ENCODE measurements around the gene TMEM220. TPM values are rescaled to one million over a fixed set of nuclear protein-coding genes. Genes with fewer than 3 reads are reported as not detected.

TMEM220 gene
- total and polyA plus RNA-seq, 3 donors from 2014 or later: 16.2 to 53.1 (median 22.2) TPM

DNA sequence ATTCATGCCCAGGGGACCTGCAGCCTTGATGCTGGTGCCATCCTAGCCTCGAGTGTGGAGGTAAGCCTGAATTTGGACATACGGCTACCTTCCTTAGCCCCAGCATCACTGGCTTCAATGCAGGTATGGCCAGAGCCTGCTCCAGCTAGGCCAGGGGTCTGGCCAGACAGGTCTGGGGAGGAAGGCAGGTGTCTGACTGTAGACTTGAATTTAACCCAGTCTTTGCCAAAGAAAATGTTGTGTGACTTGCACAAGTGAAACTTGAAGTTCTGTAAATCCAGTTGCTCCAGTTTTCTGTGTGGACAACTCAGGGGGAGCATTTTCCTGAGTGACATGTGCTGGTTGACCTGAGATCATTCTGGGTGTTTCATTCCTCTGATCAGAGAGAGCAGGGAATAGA is 41.3 kb upstream of the TMEM220 start:
- 88 to 92% methylated on average over 2 of the region's 2 CpGs for WGBS, 2 donors
- no peaks in the 10 kb centered on the region for H3K27me3 ChIP-seq
- no peaks in the 10 kb centered on the region for H3K36me3 ChIP-seq (ENCODE audit: low read depth, missing control alignments)
- no peak overlapping the region for H3K27ac ChIP-seq
- no peaks in the 10 kb centered on the region for H3K9me3 ChIP-seq
- peaks cover 9% of the 10 kb centered on the region for H3K4me1 ChIP-seq
- TF ChIP-seq, protein P1, sequence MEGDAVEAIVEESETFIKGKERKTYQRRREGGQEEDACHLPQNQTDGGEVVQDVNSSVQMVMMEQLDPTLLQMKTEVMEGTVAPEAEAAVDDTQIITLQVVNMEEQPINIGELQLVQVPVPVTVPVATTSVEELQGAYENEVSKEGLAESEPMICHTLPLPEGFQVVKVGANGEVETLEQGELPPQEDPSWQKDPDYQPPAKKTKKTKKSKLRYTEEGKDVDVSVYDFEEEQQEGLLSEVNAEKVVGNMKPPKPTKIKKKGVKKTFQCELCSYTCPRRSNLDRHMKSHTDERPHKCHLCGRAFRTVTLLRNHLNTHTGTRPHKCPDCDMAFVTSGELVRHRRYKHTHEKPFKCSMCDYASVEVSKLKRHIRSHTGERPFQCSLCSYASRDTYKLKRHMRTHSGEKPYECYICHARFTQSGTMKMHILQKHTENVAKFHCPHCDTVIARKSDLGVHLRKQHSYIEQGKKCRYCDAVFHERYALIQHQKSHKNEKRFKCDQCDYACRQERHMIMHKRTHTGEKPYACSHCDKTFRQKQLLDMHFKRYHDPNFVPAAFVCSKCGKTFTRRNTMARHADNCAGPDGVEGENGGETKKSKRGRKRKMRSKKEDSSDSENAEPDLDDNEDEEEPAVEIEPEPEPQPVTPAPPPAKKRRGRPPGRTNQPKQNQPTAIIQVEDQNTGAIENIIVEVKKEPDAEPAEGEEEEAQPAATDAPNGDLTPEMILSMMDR (IDR thresholded peaks at IDR 0.05): no peak
- no peak for TF ChIP-seq POLR2A (IDR thresholded peaks at IDR 0.05)
- DNase-seq: no peak
- intact Hi-C loops (cut with DNase I; ENCODE audit: low total_unique reads): no loop called here
- H3K4me3 ChIP-seq: no peak overlapping the region

DNA sequence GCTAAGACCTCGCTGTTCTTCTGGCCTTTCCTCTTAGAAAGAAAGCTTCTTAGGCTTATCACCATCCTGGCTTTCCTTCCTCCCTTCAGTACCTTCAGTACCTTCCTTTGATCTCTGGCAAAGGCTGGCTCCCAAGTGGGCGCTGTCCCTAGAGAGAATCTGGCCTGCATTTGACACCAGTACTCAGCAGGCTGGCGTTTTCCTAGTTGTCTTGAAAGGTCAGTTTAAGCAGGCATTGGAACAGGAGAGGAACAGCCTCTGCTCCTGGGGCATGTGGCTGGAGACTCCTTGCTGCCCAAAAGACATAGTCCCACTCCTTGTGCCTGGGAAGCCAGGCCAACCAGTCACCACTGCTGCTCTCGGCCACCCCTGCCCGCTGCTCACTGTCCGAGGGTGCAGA is 40.0 kb upstream of the TMEM220 start:
- Histone ChIP-seq H3K36me3 (ENCODE audit: low read depth, missing control alignments) (no peaks in the 10 kb centered on the region), H3K4me1 (peaks cover 9% of the 10 kb centered on the region), H3K27me3 (no peaks in the 10 kb centered on the region), H3K9me3 (no peaks in the 10 kb centered on the region), H3K27ac (no peak overlapping the region), H3K4me3 (no peak overlapping the region)
- WGBS, 2 donors: 68 to 79% methylated on average over 5 to 6 of the region's 6 CpGs
- TF ChIP-seq, protein P1 (IDR thresholded peaks at IDR 0.05): no peak
- TF ChIP-seq POLR2A (IDR thresholded peaks at IDR 0.05): no peak
- DNase-seq: no peak
- intact Hi-C loops (cut with DNase I; ENCODE audit: low total_unique reads): no loop called here

DNA sequence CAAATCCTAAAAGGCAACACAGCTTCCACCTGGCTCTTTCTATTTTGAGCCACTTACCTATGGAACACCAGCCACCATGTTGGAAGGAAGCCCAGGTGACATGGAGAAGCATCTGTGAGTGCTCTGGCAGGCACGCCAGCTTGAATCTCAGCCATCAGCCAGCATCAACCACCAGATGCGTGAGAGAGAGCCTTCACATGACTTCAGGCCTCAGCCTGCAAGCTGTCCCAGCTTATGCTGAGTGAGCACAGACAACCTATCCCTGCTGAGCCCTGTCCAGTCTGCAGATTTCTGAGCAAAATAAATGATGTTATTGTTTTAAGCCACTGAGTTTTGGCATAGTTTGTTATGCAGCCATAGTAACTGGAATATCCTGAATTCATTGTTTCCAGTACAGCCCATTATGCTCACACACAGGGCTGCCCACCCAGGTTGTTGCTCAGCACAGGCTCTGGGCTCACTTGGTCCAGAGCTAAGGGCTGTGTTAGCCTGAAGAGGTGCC is 39.0 kb upstream of the TMEM220 start:
- 86% methylated on average over 2 of the region's 2 CpGs; no CpG with 5 or more reads in 1 of the 2 donors for WGBS, 2 donors

DNA sequence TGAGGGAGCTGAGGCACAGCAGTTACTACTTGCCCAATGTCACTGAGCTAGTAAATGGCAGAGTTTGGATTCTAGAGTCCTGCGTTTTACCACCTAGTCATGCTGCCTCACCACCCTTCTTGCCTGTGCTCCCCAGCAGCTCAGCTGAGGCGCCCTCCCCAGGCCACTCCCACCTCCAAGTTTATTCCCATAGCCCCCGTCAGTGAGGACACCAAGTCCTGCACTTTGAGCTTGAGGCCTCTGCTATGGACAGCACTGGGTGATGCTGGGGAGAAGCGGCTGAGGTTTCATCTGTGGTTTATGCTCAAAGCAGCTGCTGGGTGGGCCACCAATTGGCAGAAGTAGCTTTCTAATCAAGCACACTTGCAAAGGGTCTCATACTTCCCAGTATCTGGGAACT is 37.4 kb upstream of the TMEM220 start:
- Histone ChIP-seq H3K4me1 (peaks cover 4% of the 10 kb centered on the region), H3K36me3 (ENCODE audit: low read depth, missing control alignments) (no peaks in the 10 kb centered on the region), H3K4me3 (no peak overlapping the region), H3K27me3 (no peaks in the 10 kb centered on the region), H3K27ac (no peak overlapping the region), H3K9me3 (no peaks in the 10 kb centered on the region)
- intact Hi-C loops (cut with DNase I; ENCODE audit: low total_unique reads): no loop called here
- no peak for DNase-seq
- TF ChIP-seq, protein P1 (IDR thresholded peaks at IDR 0.05): no peak
- no peak for TF ChIP-seq POLR2A (IDR thresholded peaks at IDR 0.05)
- 87 to 88% methylated on average over 4 of the region's 4 CpGs for WGBS, 2 donors

More for the DNA sequence above, 39.0 kb upstream of the TMEM220 start:
- no peak overlapping the region for H3K4me3 ChIP-seq
- no peaks in the 10 kb centered on the region for H3K27me3 ChIP-seq
- peaks cover 13% of the 10 kb centered on the region for H3K4me1 ChIP-seq
- intact Hi-C loops (cut with DNase I; ENCODE audit: low total_unique reads): no loop called here
- H3K36me3 ChIP-seq (ENCODE audit: low read depth, missing control alignments): no peaks in the 10 kb centered on the region
- DNase-seq: no peak
- TF ChIP-seq, protein P1 (IDR thresholded peaks at IDR 0.05): no peak
- no peak for TF ChIP-seq POLR2A (IDR thresholded peaks at IDR 0.05)
- H3K9me3 ChIP-seq: no peaks in the 10 kb centered on the region
- H3K27ac ChIP-seq: no peak overlapping the region

DNA sequence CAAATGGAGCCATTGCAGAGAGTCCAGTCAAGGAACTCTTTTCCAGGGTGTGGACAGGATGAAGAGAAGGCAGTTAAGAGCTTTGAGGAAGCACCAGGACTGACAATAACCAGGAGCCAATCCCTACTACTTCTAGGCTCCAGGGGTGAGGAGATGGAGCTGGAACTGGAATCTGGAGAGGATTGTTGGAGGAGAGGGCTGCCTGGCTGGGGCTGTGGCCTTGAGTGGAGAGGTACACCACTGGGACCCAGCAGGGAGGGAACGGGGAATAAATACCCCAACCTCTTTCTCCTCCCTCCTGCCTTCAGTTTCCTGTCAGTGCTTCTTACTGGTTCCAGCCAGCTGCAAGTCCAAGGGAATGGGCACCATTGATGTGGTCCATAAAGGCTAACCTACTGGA is 32.2 kb upstream of the TMEM220 start:
- no peak for DNase-seq
- intact Hi-C loops (cut with DNase I; ENCODE audit: low total_unique reads): no loop called here
- 91 to 100% methylated on average over 1 of the region's 1 CpG for WGBS, 2 donors
- TF ChIP-seq POLR2A (IDR thresholded peaks at IDR 0.05): no peak
- TF ChIP-seq, protein P1 (IDR thresholded peaks at IDR 0.05): no peak
- no peaks in the 10 kb centered on the region for H3K9me3 ChIP-seq
- no peaks in the 10 kb centered on the region for H3K27me3 ChIP-seq
- peaks cover 4% of the 10 kb centered on the region for H3K4me1 ChIP-seq
- no peak overlapping the region for H3K27ac ChIP-seq
- H3K4me3 ChIP-seq: no peak overlapping the region
- H3K36me3 ChIP-seq (ENCODE audit: low read depth, missing control alignments): no peaks in the 10 kb centered on the region
